ENCODE results near the gene HERC2.

GRCh38 chr15:28080386-28080785, 241.6 kb downstream of the HERC2 start:
- no peak for TF ChIP-seq PHF8 (CRISPR knock-in tag; IDR thresholded peaks at IDR 0.05)
- no peak for TF ChIP-seq EHMT2 (IDR thresholded peaks at IDR 0.05; ENCODE audit: borderline replicate concordance, low read depth, low read length)
- no peak for TF ChIP-seq ZBTB21 (CRISPR knock-in tag; IDR thresholded peaks at IDR 0.05)
- no peak for TF ChIP-seq ELF1 (CRISPR knock-in tag; IDR thresholded peaks at IDR 0.05)
- TF ChIP-seq RAD51 (IDR thresholded peaks at IDR 0.05; ENCODE audit: borderline replicate concordance): no peak
- TF ChIP-seq ETV6 (CRISPR knock-in tag; conservative IDR thresholded peaks at IDR 0.05): no peak
- TF ChIP-seq CTCF (CRISPR knock-in tag; IDR thresholded peaks at IDR 0.05): no peak
- no peak for TF ChIP-seq TAF1 (CRISPR knock-in tag; IDR thresholded peaks at IDR 0.05)
- TF ChIP-seq HOXA3 (CRISPR knock-in tag; IDR thresholded peaks at IDR 0.05): no peak

All from HepG2 (cell line).